NCI-H526 (cell line): Measurements from ENCODE around the gene YAF2.

Experiments used
- DNase-seq, 2 experiments: peaks; one replicate each; lab custom pipeline; 2025; lab: John Stamatoyannopoulos, UW

The YAF2 gene, protein sequence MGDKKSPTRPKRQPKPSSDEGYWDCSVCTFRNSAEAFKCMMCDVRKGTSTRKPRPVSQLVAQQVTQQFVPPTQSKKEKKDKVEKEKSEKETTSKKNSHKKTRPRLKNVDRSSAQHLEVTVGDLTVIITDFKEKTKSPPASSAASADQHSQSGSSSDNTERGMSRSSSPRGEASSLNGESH

DNA sequence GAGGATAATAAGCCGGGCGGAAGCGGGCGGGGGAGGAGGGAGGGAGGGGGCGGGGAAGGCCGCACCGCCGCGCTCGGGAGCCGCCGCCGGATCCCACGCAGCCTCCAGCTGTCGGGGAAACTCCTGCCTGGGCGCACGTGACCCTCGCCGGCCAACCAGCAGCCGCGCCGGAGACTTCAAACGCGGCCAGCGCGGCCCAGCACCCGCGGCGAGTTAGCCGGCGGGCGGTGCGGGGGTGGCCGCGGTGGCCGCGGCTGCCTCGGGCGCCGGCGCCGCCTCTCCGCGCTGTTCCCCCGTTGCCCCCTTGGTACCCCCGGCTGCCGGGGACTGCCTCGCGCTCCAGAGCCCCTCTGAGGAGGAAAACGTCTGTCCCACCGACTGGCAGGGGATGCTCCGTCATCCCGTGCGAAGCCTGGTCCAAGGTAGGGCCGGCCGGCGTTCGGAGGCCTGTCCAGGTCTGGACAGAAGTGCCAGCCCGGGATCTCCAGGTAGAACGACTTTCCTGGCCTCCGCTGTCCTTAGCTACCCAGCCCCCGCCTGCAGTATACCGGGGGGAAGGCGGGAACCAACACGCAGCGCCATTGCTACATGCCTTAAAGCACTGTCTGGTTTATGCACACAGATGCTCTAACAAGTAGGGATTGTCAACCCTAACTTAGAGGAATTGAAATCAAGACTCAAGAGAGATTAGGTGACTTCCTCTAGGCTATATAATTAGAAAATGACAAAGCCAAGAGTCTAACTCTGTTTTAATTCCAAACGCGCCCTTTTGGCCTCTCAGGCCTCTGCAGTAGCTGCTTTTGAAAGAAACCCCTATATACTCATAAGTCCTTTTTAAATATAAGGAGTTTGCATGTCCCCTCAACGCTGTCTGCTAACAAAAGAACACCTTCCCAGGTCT lies at the start of gene YAF2:
Gene YAF2 (minus strand): TSS at position 9 of the 901 bp plus-strand sequence. CDS start 68 bp downstream, outside the sequence.
- DNase-seq, result peak; percentile 50 to 93

DNA sequence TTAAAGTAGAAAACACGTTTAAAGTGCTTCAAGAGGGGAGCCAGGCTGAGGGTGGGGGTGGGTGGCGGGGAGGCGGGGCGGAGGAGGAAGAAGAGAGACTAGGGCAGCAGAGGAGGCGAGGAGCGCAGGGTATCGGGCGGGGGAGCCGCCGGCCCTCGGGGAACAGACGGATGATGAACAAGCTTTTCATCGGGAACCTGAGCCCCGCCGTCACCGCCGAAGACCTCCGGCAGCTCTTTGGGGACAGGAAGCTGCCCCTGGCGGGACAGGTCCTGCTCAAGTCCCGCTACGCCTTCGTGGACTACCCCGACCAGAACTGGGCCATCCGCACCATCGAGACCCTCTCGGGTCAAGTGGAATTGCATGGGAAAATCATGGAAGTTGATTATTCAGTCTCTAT lies 48.7 kb upstream of the YAF2 start:
- DNase-seq, result no peak

DNA sequence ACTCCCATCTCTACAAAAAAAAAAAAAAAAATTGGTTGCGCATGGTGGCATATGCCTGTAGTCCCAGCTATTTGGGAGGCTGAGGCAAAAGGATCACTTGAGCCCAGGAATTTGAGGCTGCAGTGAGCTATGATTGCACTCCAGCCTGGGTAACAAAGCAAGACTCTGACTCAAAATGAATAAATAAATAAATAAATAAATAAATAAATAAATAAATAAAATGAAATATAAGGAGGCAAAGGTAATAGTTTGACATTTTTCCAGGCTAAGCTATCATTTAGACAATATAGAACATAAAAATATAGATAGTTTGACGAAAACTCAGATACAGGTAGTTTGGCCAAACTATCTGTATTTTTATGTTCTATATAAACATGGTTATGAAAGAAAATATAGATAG lies 47.4 kb upstream of the YAF2 start:
- DNase-seq, result no peak

DNA sequence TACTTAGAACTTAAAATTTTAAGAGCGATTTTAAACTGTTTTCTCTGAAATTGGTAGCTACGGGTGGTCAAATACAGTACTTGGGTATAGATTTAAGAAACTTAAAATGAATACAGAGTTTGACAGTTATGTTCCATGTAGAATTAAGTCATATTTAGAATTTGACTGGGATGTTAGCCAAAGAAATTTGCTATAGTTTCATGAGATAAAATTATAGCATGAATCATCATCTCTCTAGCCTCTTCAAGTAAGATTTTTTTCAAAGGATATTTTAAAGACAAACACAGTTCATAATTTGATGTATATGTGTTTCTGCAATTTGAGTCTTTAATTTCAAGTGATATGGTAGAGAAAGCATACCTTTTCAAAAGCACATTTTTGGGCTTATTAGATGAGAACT lies 46.8 kb upstream of the YAF2 start:
- DNase-seq, result no peak

DNA sequence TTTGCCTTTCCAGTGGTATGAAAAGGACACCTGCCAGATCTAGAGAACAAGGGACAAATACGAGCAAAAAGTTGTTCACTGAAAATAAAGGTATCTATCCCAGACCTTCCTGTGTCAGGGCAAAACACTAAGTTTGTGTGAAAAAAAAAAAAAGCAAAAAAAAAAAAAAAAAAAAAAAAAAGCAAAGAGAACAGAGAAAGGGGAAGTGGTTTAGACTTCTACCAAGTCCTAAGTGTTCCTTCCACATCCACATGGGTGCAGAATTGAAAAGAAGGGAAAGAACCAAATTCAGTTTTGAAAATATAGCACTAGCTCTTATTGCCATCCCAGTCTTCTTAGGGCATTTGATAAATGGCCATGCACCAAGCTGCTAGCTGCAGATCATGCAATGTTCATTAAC lies 46.1 kb upstream of the YAF2 start:
- no peak for DNase-seq

DNA sequence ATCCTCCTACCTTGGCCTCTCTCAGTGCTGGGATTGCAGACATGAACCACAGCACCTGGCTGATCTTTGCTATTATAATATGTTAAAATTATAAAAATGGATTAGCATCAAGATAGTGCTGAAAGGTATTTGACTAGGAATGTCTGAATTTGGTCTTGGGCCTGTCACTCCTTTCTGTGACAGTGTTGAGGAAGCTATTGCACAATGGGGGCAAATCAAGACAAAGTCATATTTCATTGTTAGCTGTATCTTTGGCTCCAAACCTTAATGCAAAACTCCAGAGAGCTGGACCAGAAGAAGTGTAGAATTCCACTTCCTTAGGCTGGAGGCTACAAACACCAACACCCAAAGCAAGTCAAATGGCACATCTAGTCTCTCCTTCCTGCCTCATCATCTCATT lies 45.7 kb upstream of the YAF2 start:
- no peak for DNase-seq

DNA sequence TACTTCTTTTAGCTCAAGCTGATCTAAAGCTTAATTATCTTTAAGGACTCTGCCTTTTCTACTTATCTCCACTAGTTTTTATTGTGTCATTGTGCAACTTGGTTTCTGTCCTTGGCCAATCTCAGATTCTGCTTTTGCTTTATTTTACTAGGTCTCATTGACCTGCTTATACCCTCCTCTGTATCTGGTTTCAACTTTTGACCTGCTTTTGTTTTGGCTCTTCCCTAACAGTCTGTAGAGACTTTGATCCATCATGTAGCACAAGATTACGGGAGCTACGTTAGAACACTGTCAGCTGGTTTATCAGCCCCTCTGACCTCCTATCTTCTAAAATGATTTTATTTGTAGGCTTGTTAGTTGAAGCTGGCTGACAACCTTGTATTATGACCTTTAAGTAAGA lies 44.2 kb upstream of the YAF2 start:
- no peak for DNase-seq

DNA sequence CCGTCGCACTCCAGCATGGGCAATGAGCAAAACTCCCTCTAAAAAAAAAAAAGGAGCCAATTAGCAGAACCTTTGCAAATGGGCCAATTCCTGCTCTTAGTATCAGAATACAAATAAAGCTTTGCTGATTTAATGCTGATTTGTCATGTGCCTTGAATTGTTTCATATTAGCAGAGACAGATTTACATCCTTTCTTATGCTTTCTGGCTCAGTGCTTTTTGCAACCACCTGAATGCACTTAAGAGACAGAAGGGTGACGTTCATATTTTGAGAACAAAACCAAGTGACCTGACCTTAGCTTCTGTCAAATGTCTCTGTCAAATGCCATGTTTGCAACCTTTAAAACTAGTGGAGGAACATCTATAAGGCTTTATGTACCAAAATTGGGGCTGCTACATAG lies 43.8 kb upstream of the YAF2 start:
- no peak for DNase-seq

DNA sequence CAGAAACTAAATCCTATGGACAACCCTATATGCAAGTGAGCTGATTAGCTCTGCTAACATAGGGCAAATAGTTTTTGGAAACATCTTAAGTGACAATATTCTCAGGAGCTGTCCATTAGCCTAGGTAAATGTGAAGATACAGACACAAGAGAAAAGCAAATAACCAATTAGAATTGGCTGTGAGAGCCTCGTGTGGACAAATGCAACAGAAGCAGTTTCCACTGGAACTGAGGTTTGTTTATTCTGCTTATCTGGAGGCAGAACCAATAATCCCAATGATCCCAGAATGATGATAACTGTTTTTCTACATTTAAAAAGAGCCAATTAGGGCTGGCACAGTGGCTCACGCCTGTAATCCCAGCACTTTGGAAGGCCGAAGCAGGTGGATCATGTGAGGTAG lies 43.2 kb upstream of the YAF2 start:
- no peak for DNase-seq

DNA sequence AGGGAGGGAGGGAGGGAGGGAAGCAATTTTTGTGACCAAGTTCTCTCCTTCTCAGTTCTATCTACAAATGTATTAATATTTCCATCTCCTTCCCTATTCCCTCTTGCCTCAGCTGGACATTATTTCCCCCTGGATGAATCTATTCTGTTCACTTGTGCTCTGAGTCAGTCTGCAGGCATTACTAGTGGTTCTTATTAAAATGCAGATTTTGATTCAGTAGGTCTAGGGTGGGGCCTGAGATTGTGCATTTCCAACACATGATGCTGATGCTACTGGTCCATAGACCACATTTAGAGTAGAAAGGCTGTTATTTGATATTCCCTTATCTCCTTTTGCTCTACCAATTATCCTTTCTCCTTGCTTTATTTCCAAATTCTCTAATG lies 40.1 kb upstream of the YAF2 start:
- no peak for DNase-seq

DNA sequence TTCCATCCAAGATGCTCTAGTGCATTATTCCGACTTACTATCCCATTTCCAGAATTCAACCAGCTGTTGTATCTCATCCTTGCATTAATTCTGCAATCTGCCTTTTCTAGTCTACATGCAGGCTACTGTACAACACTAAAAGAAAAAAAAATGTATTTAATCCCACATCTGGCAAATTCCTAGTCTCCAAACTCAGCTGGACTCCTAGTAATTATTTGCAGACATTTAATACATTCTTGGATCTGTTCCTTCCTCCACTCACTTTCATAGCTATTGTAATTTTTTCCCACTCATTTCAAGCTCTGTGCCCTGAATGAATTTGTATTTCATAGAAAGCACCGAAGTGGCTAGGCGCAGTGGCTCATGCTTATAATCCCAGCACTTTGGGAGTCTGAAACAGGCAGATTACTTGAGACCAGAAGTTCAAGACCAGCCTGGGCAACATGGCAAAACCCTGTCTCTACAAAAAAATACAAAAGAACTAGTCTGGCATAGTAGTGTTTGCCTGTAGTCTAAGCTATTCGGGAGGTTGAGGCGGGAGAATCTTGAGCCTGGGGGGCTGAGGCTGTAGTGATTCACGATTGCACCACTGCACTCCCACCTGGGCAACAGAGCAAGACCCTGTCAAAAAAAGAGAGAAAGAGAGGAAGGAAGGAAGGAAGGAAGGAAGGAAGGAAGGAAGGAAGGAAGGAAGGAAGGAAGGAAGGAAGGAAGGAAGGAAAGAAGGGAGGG lies 39.5 kb upstream of the YAF2 start:
- DNase-seq, result no peak

DNA sequence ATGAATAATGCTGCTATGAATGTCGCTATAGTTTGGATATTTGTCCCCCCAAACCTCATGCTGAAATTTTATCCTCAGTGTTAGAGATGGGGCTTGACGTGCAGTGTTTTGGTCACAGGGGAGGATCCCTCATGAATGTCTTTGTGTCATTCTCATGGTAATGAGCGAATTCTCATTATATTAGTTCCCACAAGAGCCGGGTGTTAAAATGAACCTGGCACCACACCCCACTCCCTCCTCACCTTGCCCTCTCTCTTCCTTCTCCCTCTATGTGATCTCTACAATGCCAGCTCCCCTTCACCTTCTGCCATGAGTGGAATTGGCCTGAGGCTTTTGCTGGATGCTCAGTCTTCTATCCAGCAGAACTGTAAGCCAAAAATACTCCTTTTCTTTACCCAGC lies 37.5 kb upstream of the YAF2 start:
- DNase-seq, result no peak

DNA sequence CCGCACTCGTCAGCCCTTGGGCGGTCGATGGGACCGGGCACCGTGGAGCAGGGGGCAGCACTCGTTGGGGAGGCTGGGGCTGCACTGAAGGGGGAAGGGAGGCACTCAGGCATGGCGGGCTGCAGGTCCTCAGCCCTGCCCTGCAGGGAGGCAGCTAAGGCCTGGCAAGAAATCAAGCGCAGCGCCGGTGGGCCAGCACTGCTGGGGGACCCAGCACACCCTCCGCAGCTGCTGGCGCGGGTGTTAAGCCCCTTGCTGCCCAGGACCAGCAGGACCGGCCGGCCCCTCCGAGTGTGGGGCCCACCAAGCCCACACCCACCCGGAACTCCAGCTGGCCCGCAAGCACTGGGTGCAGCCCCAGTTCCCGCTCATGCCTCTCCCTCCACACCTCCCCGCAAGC lies 35.7 kb upstream of the YAF2 start:
- DNase-seq, result no peak

DNA sequence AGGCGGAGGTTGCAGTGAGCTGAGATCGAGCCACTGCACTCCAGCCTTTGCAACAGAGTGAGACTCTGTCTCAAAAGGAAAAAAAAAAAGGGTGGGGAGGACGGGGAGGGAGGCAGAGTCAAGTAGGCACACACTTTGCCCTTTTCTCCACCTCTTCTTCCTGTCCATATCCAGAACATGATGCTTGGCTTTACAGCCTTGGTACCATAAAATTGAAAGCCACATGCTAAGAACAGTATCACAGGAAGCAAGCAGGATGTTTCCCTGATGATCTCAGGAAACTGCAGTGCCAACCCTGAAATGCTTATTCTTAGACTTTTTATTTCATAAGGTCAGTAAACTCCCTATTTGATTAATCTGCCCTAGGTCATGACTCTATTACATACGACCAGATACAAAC lies 32.5 kb upstream of the YAF2 start:
- DNase-seq, result no peak

DNA sequence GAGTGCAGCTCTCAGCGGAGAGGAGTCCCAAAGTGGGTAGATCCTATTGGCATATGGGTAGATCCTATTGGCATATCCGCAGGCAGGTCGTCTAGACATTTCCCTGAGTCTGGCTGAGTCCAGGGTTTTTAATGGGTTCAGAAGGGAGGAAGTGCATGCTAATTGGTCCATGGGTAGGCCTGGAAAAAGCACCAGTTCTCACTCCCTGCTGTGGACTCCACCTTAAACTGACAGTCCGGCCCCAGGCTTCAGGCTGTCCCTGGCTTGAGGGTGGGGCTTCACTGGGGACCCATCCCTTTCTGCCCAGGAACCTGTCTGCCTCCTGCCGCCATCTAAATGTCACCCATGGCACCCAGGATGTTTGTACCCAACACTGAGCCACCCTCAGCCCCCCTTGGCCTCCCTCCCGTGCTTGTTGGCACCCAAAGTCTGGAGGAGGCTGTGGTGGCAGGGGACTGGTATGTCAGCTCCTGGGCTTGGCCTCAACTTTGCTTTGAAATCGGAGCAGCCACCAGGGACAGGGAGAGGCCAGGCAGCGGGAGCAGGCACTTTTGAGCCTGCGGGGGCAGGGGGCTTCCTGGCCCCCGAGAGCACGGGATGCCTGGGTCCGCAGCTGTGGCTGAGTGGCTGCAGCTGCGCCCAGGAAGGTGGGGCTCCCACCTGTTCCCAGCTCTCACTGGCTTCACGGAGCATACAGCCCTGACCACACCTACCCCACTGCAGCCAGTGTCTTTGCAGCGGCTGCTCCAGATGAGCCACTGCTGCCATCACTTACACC lies 29.6 kb upstream of the YAF2 start:
- DNase-seq, result no peak

DNA sequence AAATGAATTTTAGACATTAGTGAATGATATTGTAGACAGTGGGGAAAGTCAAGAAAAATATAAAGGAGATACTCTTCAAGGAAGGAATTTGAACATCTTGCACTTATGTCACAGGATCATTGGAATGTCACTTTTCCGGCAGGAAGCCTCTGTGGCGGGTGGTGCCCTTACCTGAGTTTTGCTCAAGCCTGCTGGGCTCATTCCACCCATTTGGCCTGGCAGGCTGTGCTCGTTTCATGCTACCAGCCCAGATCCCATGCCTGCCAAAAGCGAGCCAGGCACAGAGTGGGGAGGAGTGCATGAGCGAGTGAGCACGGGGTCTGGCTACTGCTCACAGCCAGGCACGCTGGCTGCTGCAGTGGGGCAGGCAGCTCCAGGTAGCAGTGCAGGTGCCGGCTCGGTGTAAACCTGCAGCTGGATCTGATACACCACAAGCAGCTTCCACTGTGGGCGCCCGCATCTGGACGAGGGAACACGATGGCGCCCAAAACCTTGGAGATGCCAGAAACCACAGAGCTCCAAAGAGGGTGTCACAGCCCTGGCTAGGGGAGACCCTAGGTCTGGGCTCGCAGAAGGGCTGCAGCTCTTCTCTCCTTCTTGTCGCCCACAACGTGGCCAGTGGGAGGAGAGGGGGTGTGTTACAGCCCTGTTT lies 28.7 kb upstream of the YAF2 start:
- DNase-seq, result no peak

DNA sequence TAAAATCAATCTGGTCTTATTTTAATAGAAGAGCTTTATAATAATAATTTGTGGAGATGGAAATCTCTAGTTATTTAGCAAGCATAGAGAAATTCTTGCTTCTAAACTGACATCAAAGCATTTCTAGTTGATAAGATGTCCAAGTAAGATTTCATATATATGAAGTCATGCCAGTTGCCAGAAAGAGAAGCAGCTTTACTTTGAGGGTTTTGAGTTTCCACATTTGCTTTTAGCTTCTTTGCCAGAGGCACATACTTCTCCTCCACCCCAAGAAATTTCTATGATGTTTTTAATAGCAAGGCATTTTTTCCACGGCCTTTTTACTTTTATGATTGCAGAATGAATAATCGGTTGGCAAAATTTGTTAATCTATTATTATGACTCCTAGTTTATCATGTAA lies 24.2 kb upstream of the YAF2 start:
- no peak for DNase-seq

DNA sequence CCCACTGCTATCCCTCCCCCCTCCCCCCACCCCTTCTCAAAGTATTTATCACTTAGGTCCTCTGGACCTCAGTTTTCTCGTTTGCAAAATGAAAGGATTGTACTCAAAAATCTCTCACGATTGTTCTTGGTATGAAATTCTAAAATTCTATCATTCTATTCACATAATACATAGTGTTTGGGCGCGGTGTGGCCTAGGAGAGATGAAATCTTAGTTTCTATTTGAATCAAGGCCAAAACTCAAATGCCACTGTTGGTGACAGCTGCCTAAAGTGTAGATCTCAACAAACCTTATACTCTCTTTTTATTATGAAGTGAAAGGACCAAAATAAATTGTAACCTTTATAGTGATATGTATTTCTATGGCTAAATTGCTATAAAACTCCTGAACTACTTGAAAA lies 23.7 kb upstream of the YAF2 start:
- DNase-seq, result no peak

DNA sequence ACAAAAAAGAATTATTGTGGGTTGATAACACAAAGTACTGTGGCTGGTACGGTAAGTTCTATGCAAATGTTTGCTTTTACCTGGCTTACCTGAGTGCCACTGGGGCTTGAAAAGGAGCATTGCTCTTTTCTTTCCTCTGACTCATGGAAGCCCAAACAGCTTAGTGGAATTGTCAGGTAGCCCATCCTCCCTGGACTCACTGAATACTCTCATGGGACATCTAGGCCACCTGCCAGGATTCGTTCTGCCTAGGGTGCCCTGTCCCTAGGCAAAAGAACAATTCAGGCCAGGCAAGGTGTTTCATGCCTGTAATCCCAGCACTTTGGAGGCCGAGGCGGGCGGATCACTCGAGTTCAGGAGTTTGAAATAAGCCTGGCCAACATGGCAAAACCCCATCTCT lies 22.5 kb upstream of the YAF2 start:
- DNase-seq, result peak in 1 of 2 experiments; percentile 33

DNA sequence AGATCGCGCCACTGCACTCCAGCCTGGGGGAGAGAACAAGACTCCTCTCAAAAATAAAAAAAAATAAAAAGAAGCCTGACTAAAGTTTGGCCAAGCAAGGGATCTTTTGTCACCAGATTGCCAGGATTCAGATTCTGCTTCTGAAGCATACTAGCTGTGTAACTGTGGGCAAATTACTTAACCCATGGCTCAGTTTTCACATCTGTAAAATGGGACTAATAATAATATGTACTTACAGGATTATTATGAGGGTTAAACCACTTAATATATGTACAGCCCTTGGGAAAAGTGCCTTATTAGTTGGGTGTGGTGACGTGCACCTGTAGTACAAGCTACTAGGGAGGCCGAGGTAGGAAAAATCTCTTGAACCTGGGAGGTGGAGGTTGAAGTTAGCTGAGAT lies 21.7 kb upstream of the YAF2 start:
- DNase-seq, result no peak

DNA sequence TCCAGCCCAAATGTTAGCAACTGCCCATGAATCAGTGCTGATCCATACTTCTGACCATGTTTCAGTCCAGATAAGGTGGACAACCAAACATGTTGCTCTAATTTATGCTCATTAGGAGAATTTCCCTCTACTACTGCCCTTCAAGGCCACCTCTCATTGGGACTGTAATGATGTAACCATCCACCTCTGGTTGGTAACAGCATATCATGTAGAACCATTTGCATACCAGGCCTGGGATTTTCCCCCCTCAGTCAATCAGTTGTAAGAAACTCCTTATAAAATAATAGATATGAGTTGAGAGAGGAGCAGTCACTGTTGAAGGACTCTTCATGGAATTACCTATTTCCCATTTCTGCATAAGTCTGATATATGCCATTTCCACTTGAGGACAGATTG lies 17.8 kb upstream of the YAF2 start:
- DNase-seq, result no peak
